Stromal cell of bone marrow (primary cell): ENCODE results near the gene GAS6.

ENCODE experiments used
- DNase-seq: peaks from one replicate; pipeline ENCODE4 v3.0.0-alpha.2; 2012; ENCODE audit warnings: low read depth

GAS6 gene

DNA sequence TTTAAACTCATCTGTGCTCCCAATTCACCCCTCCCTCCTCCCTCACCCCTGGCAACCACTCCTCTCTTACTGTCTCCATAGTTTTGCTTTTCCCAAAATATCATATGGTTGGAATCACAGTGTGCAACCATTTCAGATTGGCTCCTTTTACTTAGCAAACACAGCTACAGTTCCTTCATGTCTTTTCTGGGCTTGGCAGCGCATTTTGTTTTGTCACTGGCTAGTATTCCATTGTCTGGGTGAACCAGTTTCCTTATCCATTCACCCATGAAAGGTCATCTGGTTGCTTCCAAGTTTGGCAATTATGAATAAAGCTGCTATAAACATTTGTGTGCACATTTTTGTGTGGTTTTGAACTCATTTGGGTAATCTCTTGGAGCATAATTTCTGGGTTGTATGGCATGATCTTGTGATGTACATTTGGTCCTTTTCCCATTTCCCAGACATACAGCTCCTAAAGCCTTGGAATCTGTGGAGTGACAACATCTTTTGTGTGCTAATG lies 23.9 kb upstream of the GAS6 start:
- DNase-seq, result peak; percentile 67

DNA sequence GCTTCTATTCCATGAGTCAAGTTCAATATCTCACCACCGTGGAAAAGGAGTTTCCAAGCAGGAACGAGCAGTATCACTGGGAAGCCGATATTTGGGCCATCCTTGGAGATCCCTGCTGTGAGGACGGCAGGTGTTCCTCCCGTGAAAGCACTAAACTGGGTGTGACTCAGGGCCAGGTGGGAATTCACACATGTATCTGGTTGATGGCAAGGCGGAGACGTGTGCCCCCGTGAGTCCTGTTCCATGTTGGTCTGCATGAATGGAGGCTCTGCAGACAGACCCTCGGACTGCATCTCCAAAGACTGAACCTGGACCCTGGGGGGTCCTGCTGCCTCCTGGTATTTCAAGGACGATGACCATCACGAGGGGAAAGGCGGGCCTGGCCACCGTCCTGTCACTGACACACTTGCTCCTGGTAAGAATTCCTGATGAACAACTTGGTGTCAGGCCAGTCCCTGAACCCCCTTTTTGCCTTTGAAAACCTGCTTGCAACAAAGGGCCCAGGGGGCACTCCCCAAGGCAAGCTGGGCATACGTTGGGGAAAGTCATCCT lies 22.8 kb upstream of the GAS6 start:
- no peak for DNase-seq

DNA sequence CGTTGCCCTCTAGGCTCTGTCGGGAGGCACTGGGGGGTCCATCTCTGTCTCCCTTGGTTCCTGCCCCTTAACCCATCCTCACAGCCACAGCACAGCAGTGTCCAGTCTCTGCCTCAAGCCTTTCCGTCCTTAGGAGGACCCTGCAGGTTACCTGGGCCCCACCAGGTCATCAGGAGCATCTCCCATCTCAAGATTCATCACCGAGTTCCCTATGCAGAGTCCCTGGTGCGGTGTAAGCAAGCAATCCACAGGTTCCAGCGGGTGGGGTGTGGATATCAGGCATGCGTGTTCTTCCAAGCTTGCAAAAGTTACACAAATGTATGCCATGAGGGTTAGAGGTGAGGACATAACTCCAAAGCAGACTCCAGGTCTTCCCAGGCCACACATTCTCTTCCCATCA lies 20.9 kb upstream of the GAS6 start:
- no peak for DNase-seq

DNA sequence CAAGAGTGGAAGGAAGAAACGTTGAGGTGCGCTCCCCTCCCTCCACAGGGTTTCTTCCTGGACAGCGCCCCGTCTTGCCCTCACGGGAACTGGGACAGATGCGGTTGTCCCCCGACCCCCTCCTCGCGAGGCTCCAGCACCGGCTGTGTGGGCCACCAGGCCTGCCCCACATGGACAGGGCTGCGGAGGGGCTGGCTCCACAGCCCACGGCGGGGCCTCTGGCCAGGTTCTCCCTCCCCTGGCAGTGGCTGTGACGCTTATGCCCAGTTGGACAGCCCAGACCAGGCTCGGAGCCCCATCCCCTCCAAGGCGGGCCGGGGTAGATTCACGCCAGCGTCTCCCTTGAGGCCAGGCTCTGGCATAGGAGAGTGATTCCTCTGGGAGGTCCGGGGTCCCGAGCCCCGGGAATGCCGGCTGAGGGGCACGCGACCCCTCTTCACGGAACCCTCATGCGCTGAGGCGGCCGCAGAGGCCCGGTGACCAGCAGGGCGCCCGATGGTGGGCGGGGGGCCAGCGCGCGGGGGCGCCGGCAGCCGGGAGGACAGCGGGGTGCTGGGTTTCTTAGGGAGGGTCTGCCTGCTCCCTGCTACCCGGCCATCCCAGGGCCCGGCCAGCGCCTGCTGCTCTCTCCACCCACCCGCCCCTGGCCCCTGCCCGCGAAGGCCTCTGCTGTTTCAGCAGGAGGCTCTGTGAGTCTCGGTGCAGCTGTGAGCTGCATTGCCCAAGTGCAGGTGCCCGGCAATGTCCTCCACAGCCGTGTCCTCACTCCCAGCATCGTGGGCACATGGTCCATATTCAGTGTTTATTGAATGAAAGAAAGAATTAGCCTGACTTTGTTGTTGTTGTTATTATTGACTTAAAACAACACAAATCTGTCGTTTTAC lies 20.3 kb upstream of the GAS6 start:
- no peak for DNase-seq

DNA sequence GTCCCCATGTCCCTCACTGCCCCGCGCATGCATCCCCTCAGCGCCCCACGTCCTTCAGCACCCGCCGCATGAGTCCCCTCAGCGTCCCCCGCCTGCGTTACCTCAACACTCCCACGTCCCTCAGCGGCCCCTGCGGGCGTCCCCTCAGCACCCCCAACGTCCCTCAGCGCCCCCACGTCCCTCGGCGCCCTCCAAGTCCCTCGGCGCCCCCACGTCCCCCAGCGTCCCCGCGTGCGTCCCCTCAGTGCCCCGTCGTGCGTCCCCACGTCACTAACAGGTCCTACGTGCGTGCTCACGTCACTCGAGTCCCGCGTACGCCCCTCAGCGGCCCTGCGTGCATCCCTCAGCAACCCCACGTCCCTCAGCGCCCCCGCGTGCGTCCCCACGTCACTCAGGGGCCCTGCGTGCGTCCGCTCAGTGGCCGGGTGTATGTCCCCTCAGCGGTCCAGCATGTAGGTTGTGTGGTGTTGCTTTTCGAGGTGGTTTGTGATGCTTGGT lies 19.5 kb upstream of the GAS6 start:
- no peak for DNase-seq

DNA sequence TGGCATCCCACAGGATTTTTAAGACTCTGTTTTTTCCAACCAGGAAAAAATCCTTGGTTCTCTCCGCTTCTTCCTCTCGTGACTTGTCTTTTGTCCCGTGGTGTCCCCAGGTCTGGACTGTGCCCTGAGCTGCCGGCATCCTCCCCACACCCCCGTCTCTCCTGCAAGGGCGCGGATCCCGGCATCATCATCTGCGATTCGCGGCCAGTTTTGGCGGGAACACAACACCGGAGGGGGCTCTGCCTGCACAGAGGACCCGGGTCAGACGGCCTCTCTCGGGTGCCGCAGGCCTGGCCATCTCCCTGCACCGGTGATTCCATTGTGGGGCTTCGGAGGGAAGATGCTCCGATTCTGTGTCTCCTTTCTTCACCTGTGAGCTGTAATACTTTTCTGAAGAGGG lies 18.8 kb upstream of the GAS6 start:
- DNase-seq, result no peak

DNA sequence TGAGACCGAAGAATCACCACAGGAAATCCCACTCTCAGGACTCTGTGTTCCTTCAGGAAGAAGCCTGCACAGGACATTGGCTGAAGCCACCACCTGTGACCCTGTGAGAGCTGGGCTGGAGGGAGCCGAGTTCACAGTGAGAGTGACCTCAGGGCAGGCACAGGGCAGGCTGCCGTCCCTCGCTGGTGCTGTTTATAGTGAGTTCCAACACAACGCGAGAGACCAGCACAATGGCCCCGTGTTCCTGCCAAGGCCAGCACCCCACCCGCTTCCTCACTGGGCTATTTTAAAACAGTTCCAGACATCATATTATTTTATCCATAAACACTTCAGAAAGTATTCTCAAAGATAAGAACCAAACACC lies 18.4 kb upstream of the GAS6 start:
- no peak for DNase-seq

DNA sequence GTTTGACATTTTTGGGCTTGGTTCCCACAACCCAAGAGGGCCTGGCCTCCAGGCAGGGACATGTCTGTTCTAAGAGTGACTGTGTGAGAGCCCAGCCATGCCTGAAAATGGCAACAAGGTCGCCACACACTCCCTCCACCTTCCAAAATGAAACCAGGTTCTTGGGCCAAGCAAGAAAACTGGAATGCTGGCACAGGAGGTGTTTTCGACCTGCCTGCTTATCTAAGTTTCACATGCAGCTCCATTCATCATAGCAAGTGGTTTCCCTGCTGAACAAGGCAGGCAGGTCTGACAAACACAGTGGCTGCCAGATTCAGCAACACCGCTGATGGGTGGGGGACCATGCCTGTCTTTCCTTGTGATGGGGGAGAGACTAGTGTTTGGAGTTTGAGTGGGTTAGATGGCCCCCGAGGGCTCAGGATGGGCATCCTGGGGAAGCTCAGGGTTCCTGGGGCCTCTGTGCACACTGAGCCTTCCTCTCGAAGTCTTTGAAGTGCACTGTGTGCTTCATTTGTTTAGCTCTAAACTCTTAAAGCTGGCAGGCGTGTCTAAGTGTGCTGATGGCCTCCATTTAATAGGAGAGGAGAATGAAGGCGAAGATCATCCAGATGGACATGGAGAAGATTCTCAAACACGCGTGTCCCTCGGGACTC lies 17.9 kb upstream of the GAS6 start:
- DNase-seq, result no peak

DNA sequence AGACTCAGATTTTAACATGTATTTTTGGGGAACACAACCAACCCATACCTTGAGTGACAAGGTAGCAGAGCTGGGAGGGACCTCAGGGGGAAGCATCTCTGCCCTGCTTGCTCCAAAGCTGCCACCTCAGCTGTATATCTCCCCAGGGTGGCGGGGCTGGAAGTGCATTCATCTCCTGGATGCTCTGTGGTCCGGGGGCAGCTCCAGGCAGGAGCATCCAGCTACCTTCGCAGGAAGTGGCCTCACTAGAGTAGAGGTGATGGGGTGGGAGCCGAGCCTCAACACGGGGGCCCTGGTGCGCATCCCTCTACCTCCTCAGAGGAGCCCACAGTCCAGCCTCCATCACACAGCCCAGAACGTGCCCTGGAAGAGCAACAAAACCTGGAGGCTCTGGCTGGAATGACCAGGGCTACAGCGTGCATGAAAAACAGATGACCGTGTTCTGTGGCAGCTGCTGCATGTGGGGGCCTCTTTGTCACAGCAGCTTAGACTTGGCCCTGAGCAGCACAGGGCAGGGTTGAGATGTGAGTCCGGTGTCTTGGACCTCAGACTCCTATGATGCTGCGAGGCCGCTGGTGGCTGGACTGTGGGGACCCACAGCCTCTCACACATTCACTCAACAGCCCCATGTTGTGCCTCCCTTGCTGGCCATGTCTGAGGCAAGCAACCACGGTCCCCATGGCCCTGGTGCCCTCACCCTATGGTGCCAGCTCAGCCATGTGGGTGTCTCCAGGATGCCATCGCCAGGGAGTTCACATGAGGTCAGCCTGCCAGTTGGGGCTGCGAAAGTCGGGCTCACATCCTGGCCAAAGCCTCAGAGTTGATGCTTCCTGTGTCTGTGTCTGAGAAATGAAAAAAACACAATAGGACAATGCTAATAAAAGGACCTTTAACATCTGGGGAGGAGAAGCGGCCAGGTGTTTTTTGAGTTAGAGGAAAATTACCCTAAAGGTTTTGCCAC lies 17.1 kb upstream of the GAS6 start:
- no peak for DNase-seq

DNA sequence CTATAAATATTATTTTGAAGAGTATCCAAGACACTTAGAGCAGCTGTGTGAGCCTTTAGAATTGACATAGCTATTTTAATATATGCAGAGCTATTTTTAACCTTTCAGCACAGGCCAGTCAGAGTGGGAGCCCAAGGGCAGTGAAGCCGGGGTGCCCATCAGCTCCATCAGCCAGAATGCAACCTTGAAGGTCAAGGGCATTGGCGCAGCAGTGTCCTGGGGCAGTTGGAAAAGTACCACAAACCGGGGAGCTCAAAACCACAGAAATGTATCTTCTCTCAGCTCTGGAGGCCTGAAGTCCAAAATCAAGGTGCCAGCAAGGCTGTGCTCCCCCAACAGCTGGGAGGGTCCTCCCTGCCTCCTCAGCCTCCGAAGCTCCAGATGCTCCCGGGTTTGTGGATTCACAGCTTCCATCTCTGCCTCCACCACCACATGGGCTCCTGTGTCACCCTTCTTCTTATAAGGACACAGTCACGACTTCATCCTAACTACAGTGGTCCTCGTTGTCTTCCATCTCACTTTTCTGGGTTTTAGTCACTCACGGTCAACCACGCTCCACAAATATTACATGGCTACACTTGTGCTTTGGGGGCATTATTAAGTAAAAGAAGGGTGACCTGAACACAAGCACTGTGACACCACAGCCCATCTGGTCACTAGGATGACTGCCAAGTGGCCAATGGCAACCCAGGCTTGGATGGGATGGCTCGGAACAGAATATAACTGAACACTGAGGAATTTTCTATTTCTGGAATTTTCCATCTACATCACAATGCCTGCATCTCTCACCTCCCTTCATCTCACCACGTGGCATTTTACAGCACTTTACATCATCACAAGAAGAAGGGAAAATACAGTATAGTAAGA lies 15.9 kb upstream of the GAS6 start:
- no peak for DNase-seq

DNA sequence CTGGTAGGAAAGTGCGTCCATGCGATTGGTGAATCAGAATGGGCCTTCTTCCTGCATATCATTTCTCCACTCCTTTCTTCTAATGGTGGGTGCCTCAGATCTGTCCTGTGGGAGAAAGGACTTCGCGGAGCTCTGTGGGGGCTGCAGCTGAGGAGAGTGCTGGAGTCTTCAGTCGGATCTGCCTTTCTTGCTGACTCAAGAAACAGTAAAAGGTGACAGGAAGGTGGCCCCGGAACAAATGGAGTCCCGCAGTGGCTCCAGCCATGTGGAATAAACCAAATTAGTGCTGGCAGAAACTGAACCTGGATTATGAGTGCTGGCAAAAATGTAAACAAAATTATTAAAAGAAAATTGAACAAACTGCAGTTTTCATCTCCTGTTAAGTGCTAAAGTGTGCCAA lies 15.1 kb upstream of the GAS6 start:
- no peak for DNase-seq

DNA sequence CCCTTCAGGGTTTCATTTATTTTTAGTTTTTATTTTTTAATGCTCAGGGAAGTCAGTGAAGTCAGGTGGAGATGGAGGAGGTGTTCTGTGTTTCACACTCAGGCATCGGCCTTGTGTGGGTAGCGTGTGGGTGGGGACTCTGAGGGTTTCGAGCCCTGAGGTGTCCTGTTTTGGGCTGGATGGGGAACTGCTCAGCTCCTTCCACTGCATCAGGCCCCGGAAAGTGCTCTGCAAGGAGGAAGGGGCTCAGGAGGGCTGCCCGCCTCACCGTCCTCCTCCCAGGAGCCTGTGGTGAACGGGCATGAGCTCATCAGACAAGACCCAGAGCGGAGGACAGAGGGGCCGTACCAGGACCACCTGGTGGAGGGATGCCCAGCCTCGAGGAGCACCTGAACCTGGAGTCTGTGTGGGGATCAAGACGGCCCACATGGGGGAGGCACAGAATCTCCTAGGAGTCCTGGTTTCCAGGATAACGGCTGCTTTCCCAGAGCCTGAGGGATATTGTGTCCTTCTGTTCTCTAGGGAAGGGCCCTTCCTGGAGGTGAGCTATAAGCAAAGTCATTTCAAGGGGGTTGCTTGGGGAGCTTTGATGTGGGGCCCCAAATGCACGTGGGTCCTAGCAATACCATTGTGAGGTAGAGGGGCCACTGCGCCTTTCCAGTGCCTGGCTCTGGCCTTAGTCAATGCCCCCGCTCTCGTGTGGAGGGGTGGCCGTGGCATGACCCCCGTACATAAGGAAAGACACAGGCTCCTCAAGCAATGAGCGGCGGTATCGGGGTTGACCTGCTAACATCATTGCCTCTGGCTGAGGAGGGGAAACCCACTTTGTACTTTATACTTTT lies 13.5 kb upstream of the GAS6 start:
- DNase-seq, result no peak

DNA sequence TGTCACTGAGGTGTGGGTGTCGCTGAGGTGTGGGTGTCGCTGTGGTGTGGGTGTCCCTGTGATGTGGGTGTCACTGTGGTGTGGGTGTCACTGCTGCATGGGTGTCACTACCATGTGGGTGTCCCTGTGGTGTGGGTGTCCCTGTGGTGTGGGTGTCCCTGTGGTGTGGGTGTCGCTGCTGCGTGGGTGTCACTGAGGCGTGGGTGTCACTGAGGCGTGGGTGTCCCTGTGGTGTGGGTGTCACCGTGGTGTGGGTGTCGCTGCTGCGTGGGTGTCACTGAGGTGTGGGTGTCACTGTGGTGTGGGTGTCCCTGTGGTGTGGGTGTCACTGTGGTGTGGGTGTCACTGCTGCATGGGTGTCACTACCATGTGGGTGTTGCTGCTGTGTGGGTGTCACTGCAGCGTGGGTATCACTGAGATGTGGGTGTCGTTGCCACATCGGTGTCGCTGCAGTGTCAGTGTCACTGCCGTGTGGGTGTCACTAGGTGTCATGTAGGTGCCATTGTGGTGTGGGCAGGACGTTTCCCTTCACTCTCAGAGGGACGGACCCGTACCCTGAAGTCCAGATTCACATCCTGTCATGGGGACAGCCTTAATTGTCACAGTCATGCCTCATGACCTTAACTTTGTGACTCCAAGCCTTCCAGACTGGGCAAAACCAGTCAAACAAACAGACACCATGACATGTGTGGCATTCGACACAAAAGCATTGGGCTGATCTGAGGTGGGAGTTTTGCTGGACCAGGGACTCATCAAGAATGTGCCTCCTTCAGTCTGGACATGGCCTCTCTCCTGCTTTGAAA lies 12.7 kb upstream of the GAS6 start:
- DNase-seq, result no peak

DNA sequence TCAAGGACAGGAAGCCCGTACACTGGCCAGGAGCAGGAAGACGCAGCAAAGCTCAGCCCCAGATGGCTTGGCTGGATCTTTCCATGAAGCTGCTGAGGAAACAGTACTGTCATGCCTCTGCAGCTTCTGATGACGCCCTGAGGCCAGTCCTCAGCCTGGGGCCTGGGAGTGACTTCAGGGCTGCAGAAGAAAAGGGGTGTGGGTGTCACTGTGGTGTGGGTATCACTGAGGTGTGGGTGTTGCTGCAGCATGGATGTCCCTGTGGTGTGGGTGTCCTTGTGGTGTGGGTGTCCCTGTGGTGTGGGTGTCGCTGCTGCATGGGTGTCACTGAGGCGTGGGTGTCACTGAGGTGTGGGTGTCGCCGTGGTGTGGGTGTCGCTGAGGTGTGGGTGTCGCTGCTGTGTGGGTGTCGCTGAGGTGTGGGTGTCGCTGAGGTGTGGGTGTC lies 12.0 kb upstream of the GAS6 start:
- no peak for DNase-seq

DNA sequence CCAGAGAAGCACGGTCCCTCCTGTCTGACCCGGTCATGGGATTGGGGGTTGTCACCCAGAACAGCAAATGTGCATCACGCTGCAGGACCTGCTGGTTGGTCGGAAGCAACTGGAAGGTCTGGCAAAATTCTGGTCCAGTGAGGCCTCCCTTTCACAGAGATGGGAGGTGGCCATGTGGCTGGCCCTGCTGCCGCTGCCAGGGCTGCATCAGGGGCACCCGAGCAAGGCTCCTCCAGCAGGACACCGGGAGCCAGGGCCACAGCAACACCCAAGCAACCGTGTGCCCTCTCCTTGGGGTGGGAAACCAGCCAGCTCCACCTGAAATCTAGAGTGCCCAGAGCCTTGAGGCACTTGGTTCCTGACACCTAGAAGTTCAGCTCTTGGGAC lies 11.5 kb upstream of the GAS6 start:
- DNase-seq, result no peak

DNA sequence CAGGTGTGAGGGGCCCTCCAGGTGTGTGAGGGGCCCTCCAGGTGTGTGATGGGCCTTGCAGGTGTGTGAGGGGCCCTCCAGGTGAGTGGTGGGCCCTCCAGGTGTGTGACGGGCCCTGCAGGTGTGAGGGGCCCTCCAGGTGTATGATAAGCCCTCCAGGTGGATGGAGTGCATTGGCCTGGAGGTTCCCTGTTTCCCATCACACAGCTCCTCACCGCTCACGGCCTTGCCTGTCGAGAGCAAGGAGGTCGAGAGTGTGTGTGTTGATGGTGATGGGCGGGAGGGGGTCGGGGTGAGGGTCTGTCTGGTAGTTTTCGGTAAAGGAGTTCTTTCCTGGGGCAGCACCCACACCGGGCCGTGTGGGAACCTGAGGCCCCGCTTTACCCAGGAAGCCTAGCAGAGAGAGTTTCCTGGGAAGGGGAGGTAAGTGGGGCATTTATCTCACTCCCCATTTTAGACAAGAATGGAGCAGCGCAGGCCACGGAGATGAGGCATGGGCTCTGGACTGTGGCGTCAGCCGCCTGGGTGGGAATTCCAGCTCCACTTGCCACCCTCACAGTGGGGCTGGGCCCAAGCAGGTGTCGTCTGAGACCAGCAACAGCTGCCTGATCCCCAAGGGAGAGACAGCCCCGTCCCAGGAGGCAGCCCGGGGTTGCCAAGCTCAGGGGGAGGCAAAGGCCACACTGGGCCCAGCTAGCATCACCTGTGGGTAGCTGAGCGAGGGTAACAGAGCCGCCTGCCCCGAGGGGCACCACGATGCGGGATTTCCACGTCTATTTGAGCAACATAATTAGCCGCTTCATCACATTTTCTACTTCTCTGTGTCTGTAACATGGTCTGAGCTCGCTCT lies 10.9 kb upstream of the GAS6 start:
- DNase-seq, result no peak

DNA sequence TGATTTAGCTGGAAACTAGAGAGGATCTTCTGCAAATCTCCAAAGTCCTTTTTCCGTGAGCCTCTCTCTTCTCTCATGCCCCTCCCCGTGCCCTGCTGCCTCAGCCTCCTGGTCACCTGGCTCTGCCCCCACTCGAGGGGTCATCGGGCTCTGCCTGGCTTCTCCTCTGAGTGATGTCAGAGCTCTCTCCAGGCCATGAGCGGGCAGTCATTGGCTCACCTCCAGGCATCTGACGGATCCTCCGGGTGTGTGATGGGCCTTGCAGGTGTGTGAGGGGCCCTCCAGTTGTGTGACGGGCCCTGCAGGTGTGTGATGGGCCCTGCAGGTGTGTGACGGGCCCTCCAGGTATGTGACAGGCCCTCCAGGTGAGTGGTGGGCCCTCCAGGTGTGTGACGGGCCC lies 10.3 kb upstream of the GAS6 start:
- no peak for DNase-seq

DNA sequence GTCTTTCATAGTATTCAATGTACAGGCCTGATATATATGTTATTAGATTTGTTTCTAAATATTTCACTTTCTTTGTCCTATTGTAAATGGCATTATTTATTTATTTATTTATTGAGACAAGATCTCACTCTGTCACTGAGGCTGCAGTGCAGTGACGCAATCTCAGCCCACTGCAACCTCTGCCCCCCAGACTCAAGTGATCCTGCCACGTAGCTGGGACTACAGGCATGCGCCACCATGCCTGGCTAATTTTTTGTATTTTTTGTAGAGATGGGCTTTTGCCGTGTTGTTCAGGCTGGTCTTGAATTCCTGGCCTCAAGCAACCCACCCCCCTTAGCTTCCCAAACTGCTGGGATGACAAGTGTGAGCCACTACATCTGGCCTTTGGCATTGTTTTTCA lies 5.4 kb upstream of the GAS6 start:
- no peak for DNase-seq
